GM10266 (cell line): Measurements from ENCODE around the gene ACTN1.
"Not testable (repeated sequence)": the region's sequence is repeated elsewhere in the genome, so short reads cannot be mapped to it uniquely, and the experiment has no call there.

Source experiments
- DNase-seq: peaks from one replicate; pipeline ENCODE4 v3.0.0; 2012; ENCODE audit errors: extremely low spot score
- TF ChIP-seq, protein P1 (sequence below): IDR thresholded peaks from 2 replicates; pipeline ENCODE4 v1.5.1; 2012; ENCODE audit warnings: mild to moderate bottlenecking, low read depth; ENCODE audit not compliant: control insufficient read depth, insufficient read depth; ENCODE audit errors: missing control alignments

Gene ACTN1

DNA sequence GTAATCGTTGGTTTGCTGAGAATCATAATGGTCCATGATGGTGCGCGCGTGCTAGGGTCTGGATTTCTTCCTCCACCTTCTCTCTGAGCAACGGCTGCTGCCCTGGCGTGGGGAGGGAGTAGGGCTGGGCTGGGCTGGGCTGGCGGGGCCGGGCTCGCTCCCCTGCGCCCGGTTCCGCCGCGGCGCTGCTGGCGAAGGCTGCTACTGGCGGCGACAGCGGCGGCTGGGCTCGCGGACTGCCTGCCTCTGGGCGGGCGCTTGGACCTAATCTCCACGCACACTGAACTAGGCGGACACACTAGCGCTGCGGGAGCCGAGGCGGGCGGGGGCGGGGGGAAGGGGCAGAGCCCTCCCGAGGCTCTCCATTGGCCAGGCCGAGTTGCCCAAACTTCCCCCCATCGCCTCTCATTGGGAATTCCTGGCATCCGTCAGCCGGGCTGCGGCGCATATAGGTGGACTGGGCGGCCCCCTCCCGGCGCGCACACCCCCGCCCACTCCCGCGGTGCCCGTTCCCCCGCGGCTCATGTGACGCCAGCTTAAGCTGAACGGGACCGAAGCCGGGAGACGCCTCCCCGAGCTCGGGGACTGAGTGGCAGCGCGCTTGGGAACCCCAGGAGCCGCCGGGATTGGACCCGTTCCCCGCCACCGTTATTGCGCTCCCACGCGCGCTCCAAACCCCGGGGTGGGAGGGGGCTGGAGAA lies at the start of gene ACTN1:
ACTN1 (minus strand) TSS at position 282 of the 701 bp plus-strand sequence; CDS start at position 36, 246 bp downstream.
- DNase-seq: peak; percentile 82
- TF ChIP-seq, protein P1, sequence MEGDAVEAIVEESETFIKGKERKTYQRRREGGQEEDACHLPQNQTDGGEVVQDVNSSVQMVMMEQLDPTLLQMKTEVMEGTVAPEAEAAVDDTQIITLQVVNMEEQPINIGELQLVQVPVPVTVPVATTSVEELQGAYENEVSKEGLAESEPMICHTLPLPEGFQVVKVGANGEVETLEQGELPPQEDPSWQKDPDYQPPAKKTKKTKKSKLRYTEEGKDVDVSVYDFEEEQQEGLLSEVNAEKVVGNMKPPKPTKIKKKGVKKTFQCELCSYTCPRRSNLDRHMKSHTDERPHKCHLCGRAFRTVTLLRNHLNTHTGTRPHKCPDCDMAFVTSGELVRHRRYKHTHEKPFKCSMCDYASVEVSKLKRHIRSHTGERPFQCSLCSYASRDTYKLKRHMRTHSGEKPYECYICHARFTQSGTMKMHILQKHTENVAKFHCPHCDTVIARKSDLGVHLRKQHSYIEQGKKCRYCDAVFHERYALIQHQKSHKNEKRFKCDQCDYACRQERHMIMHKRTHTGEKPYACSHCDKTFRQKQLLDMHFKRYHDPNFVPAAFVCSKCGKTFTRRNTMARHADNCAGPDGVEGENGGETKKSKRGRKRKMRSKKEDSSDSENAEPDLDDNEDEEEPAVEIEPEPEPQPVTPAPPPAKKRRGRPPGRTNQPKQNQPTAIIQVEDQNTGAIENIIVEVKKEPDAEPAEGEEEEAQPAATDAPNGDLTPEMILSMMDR: no peak

DNA sequence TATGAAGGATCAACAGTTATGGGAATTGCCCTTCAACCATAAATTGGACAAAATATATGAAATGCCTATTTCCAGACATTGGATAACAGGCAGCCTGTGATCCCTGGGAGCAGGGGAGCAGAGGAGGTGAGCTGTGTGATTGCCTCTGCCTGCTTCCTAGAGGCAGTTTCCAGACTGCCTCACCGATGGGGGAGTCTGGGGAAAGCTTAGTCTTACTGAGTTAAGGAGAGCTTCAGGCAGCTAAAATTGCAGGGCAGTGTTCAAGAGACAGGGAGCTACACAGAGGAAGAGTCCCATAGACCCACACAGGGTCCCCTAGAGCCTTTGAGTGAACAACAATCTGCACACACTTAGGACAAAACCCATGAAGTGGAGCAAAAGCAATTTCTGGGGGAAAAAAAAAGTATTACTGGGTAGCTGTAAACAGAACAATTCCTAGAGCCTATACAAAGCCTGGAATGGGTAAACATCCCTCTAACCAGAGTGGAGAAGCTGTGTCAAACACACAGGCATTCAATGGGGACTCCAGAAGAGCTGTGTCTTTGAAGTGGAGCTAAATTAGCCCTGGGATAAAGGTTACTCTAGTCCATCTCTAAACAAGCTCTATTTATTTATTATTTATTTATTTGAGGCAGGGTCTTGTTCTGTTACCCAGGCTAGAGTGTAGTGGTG lies 48.3 kb upstream of the ACTN1 start:
- TF ChIP-seq, protein P1: no peak
- no peak for DNase-seq

DNA sequence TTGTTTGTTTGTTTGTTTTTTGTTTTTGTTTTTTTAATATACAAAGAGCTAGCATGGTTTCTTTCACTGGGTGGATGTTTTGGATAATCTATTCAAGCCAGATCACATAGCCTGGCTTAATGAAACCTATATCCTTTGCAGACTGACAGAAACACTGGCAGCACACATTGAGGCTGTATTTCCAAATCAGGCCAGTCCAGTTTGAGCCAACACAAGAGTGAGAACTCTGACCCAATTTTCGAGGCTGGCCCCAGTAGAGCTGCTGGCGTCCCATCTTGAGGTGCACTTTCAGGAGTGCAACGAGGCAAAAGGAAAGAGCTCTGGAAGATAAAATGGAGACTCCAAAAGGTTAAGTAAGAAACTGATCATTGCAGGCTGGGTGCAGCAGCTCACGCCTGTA lies 43.9 kb upstream of the ACTN1 start:
- TF ChIP-seq, protein P1: no peak
- DNase-seq: no peak

DNA sequence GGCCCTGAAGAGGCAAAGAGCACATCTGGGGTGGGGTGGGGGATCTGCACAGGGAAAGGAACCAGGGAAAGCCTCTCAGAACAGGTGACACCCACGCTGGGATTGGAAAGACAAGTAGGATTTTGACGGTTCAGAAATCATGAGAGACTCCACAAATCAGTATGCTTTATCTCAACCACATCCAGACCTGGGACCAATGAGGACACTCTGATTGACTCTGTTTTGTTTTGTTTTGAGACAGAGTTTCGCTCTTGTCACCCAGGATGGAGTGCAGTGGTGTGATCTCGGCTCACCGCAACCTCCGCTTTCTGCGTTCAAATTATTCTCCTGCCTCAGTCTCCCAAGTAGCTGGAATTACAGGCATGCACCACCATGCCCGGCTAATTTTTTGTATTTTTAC lies 43.0 kb upstream of the ACTN1 start:
- not testable (repeated sequence) for DNase-seq

DNA sequence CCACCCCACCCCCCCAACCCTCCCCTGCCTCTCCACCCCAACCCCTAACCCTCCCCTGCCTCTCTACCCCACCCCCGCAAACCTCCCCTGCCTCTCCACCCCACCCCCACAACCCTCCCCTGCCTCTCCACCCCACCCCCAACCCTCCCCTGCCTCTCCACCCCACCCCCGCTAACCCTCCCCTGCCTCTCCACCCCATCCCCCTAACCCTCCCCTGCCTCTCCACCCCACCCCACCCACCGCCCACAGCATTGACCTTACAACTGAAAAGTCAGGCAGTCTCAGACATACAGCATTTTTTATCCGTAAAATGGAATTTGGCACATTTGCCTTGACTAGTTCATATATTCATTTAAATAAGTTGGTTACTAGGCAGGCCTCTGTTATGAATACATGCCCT lies 38.6 kb upstream of the ACTN1 start:
- no peak for DNase-seq
- TF ChIP-seq, protein P1: no peak

DNA sequence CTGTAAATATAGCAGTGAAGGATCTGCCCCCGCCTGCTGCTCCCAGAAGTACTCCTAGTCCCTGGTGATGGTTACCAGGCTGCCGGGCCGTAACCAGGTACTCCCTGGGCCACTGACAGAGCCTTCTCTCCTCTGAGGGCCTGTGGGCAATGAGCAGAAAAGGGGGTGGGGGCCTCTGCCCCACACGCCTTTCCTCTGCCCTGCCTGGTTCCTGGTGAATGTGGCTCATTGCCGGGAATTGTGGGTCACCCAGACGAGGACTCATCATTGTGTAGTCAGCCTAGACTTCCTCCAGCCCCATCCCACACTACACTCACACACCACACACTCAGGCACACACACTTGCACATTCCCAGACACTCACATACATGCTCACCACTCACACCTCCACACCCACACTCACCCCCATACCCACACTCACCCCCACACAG lies 35.7 kb upstream of the ACTN1 start:
- TF ChIP-seq, protein P1: no peak
- DNase-seq: no peak

DNA sequence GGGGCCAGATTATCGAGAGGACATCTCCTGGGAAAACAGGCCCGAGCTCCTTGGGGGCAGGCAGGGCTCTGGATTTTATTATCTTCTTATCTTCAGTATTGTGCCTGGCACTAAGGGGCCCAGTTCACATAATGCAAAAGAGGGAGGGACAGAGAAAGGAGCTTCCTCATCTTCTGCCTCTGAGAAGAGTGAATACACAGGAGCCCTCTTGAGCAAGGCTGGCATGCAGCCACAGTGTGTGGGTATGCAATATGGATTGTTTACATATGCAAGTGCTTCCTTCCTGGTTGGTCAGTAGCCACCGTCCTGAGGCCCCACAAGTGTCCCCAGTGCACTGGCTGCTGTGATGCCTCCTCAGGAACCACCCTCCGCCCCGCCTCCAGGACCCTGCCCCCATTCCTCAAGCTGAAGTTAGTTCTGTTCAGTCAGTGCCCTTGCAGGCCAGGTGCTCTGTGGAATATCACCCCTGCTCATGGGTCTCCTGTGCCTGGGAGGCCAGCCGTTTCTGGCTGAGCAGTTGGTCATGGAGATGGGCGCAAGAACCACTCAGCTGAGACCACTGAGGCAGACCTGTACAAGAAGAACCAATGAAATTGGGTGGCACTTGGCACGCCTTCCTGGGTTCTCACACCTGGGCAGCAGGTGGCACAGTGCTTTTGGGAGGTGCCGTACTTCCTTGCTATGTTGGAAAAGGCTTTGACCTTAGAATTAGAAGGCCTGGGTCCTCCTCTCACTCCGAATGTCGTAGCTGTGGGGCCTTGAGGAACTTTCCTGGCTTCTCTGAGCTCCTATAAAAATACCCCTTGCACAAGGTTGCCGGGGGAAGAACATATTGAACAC lies 35.1 kb upstream of the ACTN1 start:
- TF ChIP-seq, protein P1: no peak
- no peak for DNase-seq
